GM18498 (cell line): ENCODE results near the gene KCTD21.

Experiments
- ATAC-seq: cut with Tn5 transposase; IDR thresholded peaks from one replicate; pipeline ENCODE4 v1.9.1; 2021; ENCODE audit warnings: mild to moderate bottlenecking, moderate library complexity; ENCODE audit not compliant: unreplicated experiment

Gene KCTD21

GRCh38 chr11:78202733-78203167 lies 14.3 kb upstream of the KCTD21 start:
- no peak for ATAC-seq

- ATAC-seq: no peak
Observed at GRCh38 chr11:78201096-78201818, 12.8 kb upstream of the KCTD21 start.

DNA sequence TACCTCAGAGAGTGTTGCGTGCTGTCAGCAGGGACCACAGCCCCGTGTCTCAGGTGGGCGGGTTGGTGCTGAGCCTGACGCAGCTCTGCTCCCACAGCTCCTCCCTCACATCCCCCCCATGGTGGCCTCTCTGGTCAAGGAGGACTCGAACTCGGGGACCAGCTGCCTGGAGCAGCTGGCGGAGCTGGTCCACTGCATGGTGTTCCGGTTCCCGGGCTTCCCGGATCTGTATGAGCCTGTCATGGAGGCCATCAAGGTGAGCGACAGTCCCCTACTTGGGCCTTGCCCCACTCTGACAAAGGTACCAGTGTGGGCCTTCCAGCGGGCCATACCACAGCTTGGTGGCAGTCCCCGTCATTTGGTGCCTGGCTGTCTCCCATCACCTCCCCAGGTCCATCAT lies 12.1 kb upstream of the KCTD21 start:
- no peak for ATAC-seq

DNA sequence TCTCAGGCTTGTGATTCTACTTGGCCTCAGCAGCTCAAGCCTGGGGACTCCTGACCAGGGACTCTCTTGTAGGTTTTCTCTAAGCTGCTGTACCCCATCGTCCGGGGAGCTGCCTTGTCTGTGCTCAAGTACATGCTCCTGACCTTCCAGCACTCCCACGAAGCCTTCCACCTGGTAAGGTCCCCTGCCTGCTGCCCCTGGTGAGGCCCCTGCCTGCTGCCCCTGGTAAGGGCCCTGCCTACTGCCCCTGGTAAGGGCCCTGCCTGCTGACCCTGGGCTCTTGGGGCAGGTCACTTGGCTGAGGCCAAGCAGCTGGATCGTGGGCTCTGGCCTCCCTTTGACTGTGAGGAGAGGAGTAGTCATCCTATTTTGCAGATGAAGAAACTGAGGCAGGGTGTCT lies 11.6 kb upstream of the KCTD21 start:
- ATAC-seq: no peak

- ATAC-seq: no peak
Observed at GRCh38 chr11:78199653-78200015, 11.2 kb upstream of the KCTD21 start.

GRCh38 chr11:78199015-78199652 lies 10.7 kb upstream of the KCTD21 start:
- ATAC-seq: no peak

DNA sequence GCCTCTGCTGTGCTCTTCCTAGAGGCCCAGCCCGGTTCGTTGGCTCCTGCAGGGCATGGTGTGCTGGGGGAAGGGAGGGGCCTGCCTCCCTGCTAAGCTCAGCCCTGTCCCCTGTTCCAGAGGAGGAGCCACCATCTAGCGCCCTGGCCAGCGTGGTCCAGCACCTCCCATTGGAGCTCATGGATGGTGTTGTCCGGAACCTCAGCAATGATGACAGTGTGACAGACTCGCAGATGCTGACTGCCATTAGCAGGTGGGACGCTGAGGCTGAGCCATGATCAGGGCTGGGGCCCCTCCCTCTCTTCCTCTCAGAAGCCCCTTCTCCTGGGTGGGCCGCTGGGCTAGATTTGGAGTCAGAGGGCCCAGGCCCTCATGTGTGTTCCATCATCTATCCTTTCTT lies 9.4 kb upstream of the KCTD21 start:
- no peak for ATAC-seq

GRCh38 chr11:78196661-78197091 lies 8.2 kb upstream of the KCTD21 start:
- ATAC-seq: no peak

DNA sequence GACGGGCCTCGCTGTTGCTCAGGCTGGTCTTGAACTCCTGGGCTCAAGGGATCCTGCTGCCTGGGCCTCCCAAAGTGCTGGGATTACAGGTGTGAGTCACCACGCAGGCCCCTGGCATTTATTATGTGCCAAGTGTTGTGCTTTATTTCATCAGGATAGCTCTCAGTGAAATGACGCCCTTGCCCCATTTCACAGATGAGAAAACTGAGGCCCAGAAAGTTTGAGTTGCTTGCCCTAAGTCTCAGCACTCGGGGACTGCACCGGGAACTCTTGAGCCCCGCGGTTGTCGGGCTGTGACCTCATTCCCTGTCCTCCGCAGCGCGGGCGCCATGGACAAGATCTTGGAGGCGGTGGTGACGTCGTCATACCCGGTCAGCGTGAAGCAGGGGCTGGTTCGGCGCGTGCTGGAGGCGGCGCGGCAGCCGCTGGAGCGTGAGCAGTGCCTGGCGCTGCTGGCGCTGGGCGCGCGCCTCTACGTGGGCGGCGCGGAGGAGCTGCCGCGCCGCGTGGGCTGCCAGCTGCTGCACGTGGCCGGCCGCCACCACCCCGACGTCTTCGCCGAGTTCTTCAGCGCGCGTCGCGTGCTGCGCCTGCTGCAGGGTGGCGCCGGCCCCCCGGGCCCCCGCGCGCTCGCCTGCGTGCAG lies 7.6 kb upstream of the KCTD21 start:
- ATAC-seq: no peak

- ATAC-seq: no peak
Observed at GRCh38 chr11:78194490-78194889, 6.1 kb upstream of the KCTD21 start.

DNA sequence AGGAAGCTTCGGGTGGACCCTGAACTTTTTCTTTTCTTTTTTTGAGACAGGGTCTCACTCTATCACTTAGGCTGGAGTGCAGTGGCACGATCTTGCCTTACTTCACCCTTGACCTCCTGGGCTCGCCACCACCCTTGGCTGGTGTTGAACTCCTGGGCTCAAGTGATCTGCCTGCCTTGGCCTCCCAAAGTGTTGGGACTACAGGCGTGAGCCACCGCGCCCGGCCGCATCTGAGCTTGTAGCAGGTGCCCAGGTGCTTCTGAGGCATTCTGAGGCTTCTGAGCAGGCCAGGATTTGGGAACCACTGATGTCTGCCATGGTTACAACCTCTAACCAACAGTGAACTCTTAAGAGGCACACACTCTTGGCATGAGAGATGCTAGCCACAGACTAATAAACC lies 5.4 kb upstream of the KCTD21 start:
- no peak for ATAC-seq

GRCh38 chr11:78192911-78193351 lies 4.5 kb upstream of the KCTD21 start:
- ATAC-seq: no peak

- no peak for ATAC-seq
Observed at GRCh38 chr11:78192223-78192719, 3.8 kb upstream of the KCTD21 start.

GRCh38 chr11:78190871-78191538 lies 2.6 kb upstream of the KCTD21 start:
- ATAC-seq: no peak

DNA sequence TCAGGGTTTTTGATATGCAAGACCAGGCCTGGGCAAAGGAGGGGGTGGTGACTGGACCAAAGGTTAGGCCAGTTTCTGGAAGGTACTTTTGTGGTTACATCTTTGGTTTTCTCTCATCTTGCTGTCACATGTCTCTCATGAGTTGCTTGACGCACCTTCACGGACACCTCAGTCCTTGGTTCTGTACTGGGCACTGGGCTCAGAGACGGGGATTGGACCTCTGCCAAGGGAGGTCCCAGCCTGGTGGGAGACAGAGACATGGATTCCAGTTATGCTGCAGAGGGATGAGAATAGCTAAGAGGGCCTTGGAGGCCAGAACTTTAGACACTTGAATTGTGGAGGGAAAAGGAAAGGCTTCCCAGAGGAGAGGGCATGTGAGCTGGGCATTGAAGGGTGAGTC lies 1.9 kb upstream of the KCTD21 start:
- ATAC-seq: no peak

DNA sequence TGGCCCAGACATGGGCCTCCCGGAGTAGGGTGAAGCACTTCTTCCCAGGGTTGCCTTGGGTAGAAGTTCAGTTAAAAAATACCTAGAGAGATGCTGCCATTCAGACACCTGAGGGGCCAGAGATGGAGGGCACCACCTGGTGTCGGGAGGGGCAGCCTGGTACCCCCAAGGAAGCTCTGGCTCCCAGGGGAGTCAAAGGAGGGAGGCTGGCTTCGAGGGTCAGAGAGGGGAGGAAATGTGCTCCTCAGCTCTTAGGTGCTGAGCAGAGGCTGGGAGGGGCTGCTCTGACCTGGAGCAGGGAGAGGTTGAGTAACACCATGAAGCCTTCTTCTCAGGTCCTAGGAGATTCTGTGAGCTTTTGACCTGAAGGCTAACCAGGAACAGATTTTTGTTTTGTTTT lies 1.4 kb upstream of the KCTD21 start:
- ATAC-seq: no peak

- no peak for ATAC-seq
Observed at GRCh38 chr11:78189174-78189724, 823 bp upstream of the KCTD21 start.

DNA sequence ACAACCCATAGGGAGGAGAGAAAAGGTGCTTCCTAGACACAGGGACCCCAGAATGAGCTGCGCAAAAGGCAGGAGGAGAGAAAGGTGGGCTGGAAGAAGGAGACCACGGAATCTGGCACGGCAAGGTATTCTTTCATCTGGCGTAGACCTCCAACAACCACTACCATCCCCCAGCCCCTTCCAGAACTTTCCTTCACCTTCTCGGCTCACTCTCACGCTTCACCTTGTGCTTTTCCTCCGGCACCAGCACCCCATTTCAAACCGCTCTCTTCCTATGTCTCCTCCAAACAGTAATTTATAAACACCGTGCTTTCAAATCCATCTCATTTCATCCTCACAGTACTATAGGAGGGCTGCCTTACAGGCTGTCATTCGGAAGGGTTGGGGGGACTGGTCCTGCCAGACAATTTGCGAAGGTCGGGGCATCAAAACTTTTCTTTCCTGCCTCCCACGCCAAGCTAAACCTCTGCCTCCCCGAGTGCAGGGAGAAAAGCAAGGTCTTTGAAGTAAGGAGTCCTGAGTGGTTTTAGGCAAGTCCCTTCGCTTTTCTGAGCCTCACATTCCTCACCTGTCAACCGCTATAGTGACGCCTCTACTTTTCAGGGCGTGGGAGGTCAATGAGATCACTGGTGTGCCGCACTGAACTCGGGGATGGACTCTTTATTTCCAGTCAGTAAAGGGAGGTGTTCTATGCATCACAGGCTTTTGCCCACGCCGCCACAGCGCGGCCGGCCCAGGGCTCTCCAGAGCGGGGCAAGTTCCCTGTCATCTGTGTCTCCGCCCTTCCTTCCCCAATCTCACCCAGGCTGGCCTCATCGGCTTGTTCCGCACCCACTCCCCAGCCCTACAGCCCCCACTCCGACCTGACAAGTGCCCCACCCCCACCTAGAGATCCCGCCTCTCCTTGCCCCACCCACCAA lies 800 bp downstream of the KCTD21 start:
- ATAC-seq: peak; percentile 13

GRCh38 chr11:78181185-78181584 lies 7.2 kb downstream of the KCTD21 start:
- ATAC-seq: no peak

GRCh38 chr11:78180751-78181150 lies 7.7 kb downstream of the KCTD21 start:
- ATAC-seq: no peak
